ENCODE data around the gene PDCD4. TPM values are rescaled to one million over a fixed set of nuclear protein-coding genes. Genes with fewer than 3 reads are reported as not detected.

Gene PDCD4
- total and polyA plus RNA-seq, 9 of the 15 experiments (the other 6 are each of a cell fraction or from before 2014, with no cell fraction given), result 12.9 to 44.1 (median 33.7) TPM

DNA sequence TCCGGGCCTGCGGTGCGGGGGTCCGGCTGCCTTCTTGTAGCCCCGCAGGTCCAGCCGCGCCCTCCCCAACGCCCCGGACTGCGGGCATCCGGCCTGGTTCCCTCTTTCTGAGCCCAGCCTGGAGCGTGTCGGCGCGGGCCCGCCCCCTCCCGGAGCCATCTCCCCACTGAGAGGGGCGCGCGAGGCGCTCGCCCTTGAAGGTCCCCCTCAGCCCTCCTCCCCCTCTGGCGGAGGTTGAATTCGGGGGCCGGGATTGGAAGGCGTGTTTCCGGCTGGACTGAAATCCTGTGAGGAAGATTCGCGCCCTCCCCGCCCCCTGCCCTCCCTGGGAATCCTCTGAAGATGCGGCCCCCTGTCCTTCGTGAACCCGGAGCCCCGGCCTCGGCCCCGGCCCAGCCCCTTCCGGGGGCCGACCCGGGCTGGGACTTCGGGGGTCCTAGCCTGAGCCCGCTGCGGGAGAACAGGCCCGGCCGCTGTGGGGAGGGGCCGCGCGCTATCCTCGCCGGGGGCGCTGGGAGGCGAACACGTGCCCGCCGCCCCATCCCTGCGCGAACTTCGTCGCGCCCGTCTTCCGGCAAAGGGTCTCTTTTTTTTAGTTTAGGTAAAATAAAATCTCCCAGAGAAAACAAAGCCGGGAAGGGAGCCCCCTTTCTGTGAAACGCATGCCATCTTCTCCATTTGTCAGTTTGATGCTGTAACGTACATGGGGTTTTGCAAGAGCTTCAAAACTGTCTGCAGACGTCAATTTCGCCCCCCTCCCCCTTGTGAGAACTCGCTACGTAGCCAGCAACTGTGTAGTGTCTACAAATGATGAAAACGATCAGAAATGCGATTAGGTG lies 636 bp downstream of the PDCD4 start (continued):
- TF ChIP-seq CBX8 (IDR thresholded peaks at IDR 0.05; ENCODE audit: borderline replicate concordance, extremely low read depth, low read depth, low read length, poor library complexity, severe bottlenecking), result no peak
- TF ChIP-seq BCLAF1 (IDR thresholded peaks at IDR 0.05; ENCODE audit: borderline replicate concordance in 1 of 2, control insufficient read depth in 1 of 2, low read depth in 2 of 2, low read length in 1 of 2), result no peak
- TF ChIP-seq TBP (optimal IDR thresholded peaks at IDR 0.05; ENCODE audit: low read depth, low read length), result peak; percentile 43
- TF ChIP-seq ZNF583 (CRISPR knock-in tag; IDR thresholded peaks at IDR 0.05), result no peak
- TF ChIP-seq XRCC4 (IDR thresholded peaks at IDR 0.05; ENCODE audit: extremely low read depth, insufficient read depth, insufficient read length), result no peak
- no peak for TF ChIP-seq PRPF4 (IDR thresholded peaks at IDR 0.05; ENCODE audit: insufficient read depth, low read depth, low read length, poor library complexity, severe bottlenecking)
- TF ChIP-seq MXD1 (CRISPR knock-in tag; IDR thresholded peaks at IDR 0.05; ENCODE audit: borderline replicate concordance, poor library complexity, severe bottlenecking), result no peak
- no peak for TF ChIP-seq FOXK1 (CRISPR knock-in tag; IDR thresholded peaks at IDR 0.05; ENCODE audit: borderline replicate concordance)
- peak; percentile 39; the same call in 1 of the 2 replicates for TF ChIP-seq GTF2E2 (tag; IDR thresholded peaks at IDR 0.05)
- TF ChIP-seq MAZ (CRISPR knock-in tag; conservative IDR thresholded peaks at IDR 0.05 in 1 of 2, IDR thresholded peaks at IDR 0.05 in 1 of 2), result peak; percentile 53; a peak in 1 of 4 replicates
- no peak for TF ChIP-seq CBFA2T2 (conservative IDR thresholded peaks at IDR 0.05)
- TF ChIP-seq PCBP2 (IDR thresholded peaks at IDR 0.05; ENCODE audit: low read depth, low read length, poor library complexity, severe bottlenecking), result no peak
- TF ChIP-seq DACH1 (IDR thresholded peaks at IDR 0.05; ENCODE audit: partially characterized antibody), result no peak
- TF ChIP-seq MAFF (IDR thresholded peaks at IDR 0.05; ENCODE audit: low read length), result 0 out of 2 replicates have a peak, but pooled peaks have one; percentile 5
- TF ChIP-seq CBX5 (IDR thresholded peaks at IDR 0.05; ENCODE audit: borderline replicate concordance, low read depth), result no peak
- no peak for TF ChIP-seq HSF4 (CRISPR knock-in tag; IDR thresholded peaks at IDR 0.05; ENCODE audit: borderline replicate concordance)
- no peak for TF ChIP-seq NFYB (IDR thresholded peaks at IDR 0.05; ENCODE audit: extremely low read depth, insufficient read length)
- TF ChIP-seq KDM4B (IDR thresholded peaks at IDR 0.05; ENCODE audit: borderline replicate concordance in 2 of 2, low read depth in 1 of 2), result no peak
- peak; percentile 79 for TF ChIP-seq CREB1 (IDR thresholded peaks at IDR 0.05)
- peak; percentile 36; the same call in 1 of the 2 replicates for TF ChIP-seq CREB1 (CRISPR knock-in tag; IDR thresholded peaks at IDR 0.05)
- TF ChIP-seq BACH1 (tag; IDR thresholded peaks at IDR 0.05), result no peak
- TF ChIP-seq BCOR (IDR thresholded peaks at IDR 0.05), result no peak
